ENCODE measurements around the gene JADE2.

- TF ChIP-seq CTCF (IDR thresholded peaks at IDR 0.05) (no peak), POLR2A (IDR thresholded peaks at IDR 0.05) (no peak)
These were observed 18.0 kb upstream of the JADE2 start for GRCh38 chr5:134507452-134507851.

Data from heart left ventricle (tissue), 13 donors.